IPS-20b (cell line): Measurements from ENCODE around the gene C5orf47.
A peak's percentile ranks its signal among the peaks of the same experiment; 100 is the strongest.

Experiments used
- H3K27ac ChIP-seq: one replicate; pipeline ENCODE4 v1.5.1; 2013; ENCODE audit warnings: low read length
- H3K27me3 ChIP-seq: 2 replicates; pipeline ENCODE4 v1.6.1; 2013; ENCODE audit warnings: mild to moderate bottlenecking, low read length, inconsistent platforms; ENCODE audit not compliant: insufficient read depth
- H3K36me3 ChIP-seq: 2 replicates; pipeline ENCODE4 v1.6.1; 2013; ENCODE audit warnings: low read depth, mild to moderate bottlenecking, inconsistent platforms, low read length, moderate library complexity; ENCODE audit not compliant: insufficient read depth
- H3K4me1 ChIP-seq: 2 replicates; pipeline ENCODE4 v1.6.1; 2013; ENCODE audit warnings: mild to moderate bottlenecking, control low read depth, inconsistent platforms, low read length, moderate library complexity; ENCODE audit not compliant: insufficient read depth
- H3K4me3 ChIP-seq: 2 replicates; pipeline ENCODE4 v1.5.1; 2013; ENCODE audit warnings: mild to moderate bottlenecking, low read length, inconsistent platforms
- H3K9ac ChIP-seq: 2 replicates; pipeline ENCODE4 v1.6.1; 2013; ENCODE audit warnings: low read depth, mild to moderate bottlenecking, inconsistent platforms, low read length, moderate library complexity
- H3K9me3 ChIP-seq: 2 replicates; pipeline ENCODE4 v1.6.1; 2013; ENCODE audit warnings: mild to moderate bottlenecking, low read depth, low read length, inconsistent platforms; ENCODE audit not compliant: insufficient read depth

Gene C5orf47

DNA sequence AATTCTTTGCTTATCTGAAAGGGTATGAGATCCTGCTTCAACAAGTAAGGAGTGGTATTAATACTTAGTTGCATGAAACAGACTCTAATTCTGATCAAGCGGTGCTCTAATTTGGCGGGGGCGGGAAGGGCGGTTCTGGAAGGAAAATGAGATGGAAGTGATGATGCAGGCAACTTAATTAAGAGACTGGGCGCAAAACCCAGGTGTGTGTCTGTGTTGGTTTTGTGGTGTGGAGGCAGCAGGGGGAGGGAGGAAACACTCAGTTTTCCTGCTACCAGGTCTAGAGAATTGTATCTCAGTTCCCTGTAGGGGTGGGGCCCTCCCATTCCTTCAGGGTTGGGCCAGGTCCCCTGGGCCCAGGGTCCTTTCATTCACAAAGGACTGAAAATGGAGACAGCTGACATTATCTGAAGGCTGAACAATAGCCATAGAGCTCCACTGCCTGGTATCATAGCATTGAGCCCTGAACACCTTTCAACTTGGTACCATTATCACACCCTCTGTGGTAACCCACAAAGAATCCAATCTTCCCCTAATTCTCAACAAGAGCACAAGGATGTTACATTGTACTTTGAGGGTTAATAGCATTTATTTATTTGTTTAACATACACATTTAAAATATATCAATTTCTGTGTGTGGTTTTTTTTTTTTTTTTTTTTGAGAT lies 17.2 kb upstream of the C5orf47 start:
- Histone ChIP-seq H3K27me3 (no peaks in the 10 kb centered on the region), H3K9me3 (no peaks in the 10 kb centered on the region), H3K36me3 (no peaks in the 10 kb centered on the region), H3K4me3 (no peak overlapping the region), H3K9ac (no peak overlapping the region; the same call in 1 of the 2 replicates), H3K27ac (no peak overlapping the region), H3K4me1 (peaks cover 28% of the 10 kb centered on the region)

DNA sequence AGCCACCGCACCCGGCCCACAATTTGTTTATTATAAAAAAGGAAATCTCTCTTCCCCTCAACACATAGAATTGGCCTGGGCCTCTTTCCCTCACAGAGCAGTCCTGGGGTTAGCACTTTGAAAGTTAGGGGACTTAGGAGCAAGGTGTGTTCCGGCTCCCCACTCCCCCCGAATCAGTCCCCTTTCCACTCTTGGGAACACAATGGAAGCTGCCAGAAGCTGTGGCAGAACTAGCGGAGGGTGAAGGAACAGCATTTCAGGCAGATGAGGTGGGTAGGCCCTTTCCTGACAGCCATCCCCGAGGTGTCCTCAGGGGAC lies 16.4 kb upstream of the C5orf47 start:
- peaks cover 28% of the 10 kb centered on the region for H3K4me1 ChIP-seq
- H3K36me3 ChIP-seq = no peaks in the 10 kb centered on the region
- H3K27me3 ChIP-seq = no peaks in the 10 kb centered on the region
- H3K4me3 ChIP-seq = peak overlapping the region; percentile 64; the same call in 1 of the 2 replicates
- no peaks in the 10 kb centered on the region for H3K9me3 ChIP-seq
- peak overlapping the region; percentile 75; the same call in 1 of the 2 replicates for H3K9ac ChIP-seq
- peak overlapping the region; percentile 34 for H3K27ac ChIP-seq

DNA sequence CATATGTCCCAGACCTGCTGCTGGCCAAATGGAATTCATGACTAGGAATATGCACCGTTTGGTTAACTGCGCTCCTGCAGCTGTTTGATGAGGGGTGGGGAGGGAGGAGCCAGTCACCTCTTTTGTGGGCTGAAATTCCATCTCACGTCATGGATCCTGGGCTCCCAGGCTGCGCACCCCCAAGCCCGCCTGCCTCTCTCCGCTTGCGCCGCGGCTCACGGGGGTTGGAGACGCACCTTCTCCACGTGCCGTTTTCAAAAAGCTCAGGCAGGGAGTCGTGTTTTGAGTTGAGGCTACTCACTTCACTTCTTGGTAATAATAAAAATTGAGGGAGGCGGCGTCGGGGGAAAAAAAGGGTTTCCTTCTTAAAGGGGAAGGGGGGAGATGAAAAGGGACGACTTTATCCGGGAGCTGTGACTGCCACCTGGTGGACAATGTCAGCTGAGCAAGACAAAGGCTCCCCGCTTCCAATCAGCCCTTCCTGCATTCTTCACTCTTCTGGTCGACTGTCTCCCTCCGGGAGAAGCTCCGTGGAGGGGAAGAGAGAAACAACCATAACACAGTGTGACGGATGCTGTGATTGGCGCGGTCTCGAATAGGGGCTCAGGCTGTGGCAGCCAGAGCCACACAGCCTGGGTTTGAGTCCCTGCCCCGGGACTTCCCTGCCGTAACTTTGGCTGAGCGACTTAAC lies 15.9 kb upstream of the C5orf47 start:
- Histone ChIP-seq H3K27me3 (no peaks in the 10 kb centered on the region), H3K9me3 (no peaks in the 10 kb centered on the region), H3K27ac (peak overlapping the region; percentile 34), H3K4me3 (peak overlapping the region; percentile 64), H3K9ac (peak overlapping the region; percentile 75), H3K4me1 (peaks cover 28% of the 10 kb centered on the region), H3K36me3 (no peaks in the 10 kb centered on the region)

GRCh38 chr5:173973616-173973969 lies 15.4 kb upstream of the C5orf47 start:
- Histone ChIP-seq H3K9ac (peak overlapping the region; percentile 75; the same call in 1 of the 2 replicates), H3K4me1 (peaks cover 25% of the 10 kb centered on the region), H3K36me3 (no peaks in the 10 kb centered on the region), H3K27me3 (no peaks in the 10 kb centered on the region), H3K4me3 (peak overlapping the region; percentile 64), H3K9me3 (no peaks in the 10 kb centered on the region), H3K27ac (no peak overlapping the region)

DNA sequence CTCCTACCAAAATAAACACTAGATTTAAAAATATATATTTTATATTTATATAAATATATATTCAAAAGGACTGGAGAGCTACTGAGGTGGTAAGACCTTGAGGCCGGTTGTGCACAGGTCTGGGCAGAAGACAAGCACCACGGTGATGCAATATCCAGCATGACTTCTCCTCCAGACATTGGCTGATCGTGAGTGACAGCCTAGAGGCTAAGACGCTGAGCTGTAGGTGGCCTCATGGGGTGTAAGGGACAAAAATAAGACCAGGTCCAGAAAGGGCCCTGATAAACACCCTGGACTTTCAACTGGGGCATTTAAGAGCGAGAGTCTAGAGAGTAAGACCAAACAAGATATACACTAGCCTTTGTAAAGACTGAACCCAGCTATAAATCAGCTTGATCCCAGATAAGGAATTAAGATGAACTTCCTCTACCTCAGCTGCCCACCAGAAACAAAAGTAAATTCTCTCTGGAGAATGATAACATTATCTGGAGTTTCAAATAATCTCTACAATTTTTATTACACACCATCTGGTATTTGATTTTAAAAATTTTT lies 14.2 kb upstream of the C5orf47 start:
- H3K4me1 ChIP-seq = peaks cover 19% of the 10 kb centered on the region
- H3K4me3 ChIP-seq = no peak overlapping the region
- H3K27me3 ChIP-seq = no peaks in the 10 kb centered on the region
- H3K36me3 ChIP-seq = no peaks in the 10 kb centered on the region
- H3K27ac ChIP-seq = no peak overlapping the region
- no peak overlapping the region for H3K9ac ChIP-seq
- H3K9me3 ChIP-seq = no peaks in the 10 kb centered on the region

- Histone ChIP-seq H3K4me3 (no peak overlapping the region; the same call in 1 of the 2 replicates), H3K4me1 (peaks cover 9% of the 10 kb centered on the region; the same call in 1 of the 2 replicates), H3K27ac (no peak overlapping the region), H3K9me3 (peaks cover 6% of the 10 kb centered on the region; the same call in 1 of the 2 replicates), H3K27me3 (no peaks in the 10 kb centered on the region), H3K36me3 (no peaks in the 10 kb centered on the region), H3K9ac (peak overlapping the region; percentile 50; the same call in 1 of the 2 replicates)
These were observed 7.7 kb upstream of the C5orf47 start for GRCh38 chr5:173981185-173981761.

- no peaks in the 10 kb centered on the region for H3K36me3 ChIP-seq
- H3K4me1 ChIP-seq = peaks cover 9% of the 10 kb centered on the region; the same call in 1 of the 2 replicates
- no peak overlapping the region for H3K27ac ChIP-seq
- H3K9ac ChIP-seq = no peak overlapping the region
- peaks cover 6% of the 10 kb centered on the region; the same call in 1 of the 2 replicates for H3K9me3 ChIP-seq
- no peak overlapping the region for H3K4me3 ChIP-seq
- H3K27me3 ChIP-seq = no peaks in the 10 kb centered on the region
These were observed 4.8 kb upstream of the C5orf47 start for GRCh38 chr5:173984218-173984617.

DNA sequence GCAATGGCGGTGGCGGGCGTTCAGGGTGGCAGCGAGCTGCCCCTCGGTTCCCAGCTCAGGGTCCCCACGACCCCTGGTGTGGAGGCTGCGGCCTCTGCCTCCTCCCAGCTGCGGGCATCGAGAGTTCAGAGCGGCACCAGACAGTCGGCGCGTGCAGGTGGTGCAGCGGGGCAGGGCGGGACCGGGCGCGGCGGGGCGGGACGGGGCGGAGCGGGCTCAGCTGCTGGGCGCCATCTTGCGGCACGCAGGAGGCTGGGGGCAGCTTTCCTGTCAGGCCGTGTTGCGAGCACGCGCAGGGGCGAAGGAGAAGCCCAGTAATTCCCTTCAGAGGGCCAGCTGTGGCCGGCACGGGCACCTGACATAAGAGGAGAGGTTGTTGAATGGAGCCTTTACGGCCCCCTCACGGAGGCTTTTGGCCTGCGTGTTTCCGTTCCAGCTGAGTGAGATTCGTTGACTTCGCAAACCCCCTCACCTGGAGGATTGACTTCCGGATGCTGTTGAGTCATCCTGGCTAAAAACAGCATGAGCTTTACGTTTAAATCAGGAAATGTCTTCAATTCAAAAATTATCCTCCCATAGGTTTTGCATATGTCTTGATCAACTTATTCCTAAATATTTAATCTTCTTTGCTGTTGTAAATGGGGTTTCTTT lies 587 bp downstream of the C5orf47 start:
- Histone ChIP-seq H3K4me3 (no peak overlapping the region), H3K9me3 (no peaks in the 10 kb centered on the region), H3K4me1 (no peaks in the 10 kb centered on the region), H3K36me3 (no peaks in the 10 kb centered on the region), H3K9ac (no peak overlapping the region), H3K27ac (no peak overlapping the region), H3K27me3 (no peaks in the 10 kb centered on the region)

- H3K9ac ChIP-seq = no peak overlapping the region
- no peak overlapping the region for H3K27ac ChIP-seq
- no peaks in the 10 kb centered on the region for H3K36me3 ChIP-seq
- no peaks in the 10 kb centered on the region for H3K9me3 ChIP-seq
- no peaks in the 10 kb centered on the region for H3K27me3 ChIP-seq
- H3K4me1 ChIP-seq = no peaks in the 10 kb centered on the region
- no peak overlapping the region for H3K4me3 ChIP-seq
These were observed 8.4 kb downstream of the C5orf47 start for GRCh38 chr5:173997331-173997730.

GRCh38 chr5:173998531-173998930 lies 9.6 kb downstream of the C5orf47 start:
- Histone ChIP-seq H3K9me3 (no peaks in the 10 kb centered on the region), H3K27me3 (no peaks in the 10 kb centered on the region), H3K9ac (no peak overlapping the region), H3K36me3 (no peaks in the 10 kb centered on the region), H3K4me1 (no peaks in the 10 kb centered on the region), H3K27ac (no peak overlapping the region), H3K4me3 (no peak overlapping the region)

GRCh38 chr5:174000076-174000475 lies 11.1 kb downstream of the C5orf47 start:
- H3K27me3 ChIP-seq = no peaks in the 10 kb centered on the region
- no peaks in the 10 kb centered on the region for H3K9me3 ChIP-seq
- no peaks in the 10 kb centered on the region for H3K36me3 ChIP-seq
- no peak overlapping the region for H3K27ac ChIP-seq
- no peaks in the 10 kb centered on the region for H3K4me1 ChIP-seq
- no peak overlapping the region for H3K9ac ChIP-seq
- H3K4me3 ChIP-seq = no peak overlapping the region
